Stimulated activated CD8-positive, alpha-beta memory T cell treated with anti-CD3 and anti-CD28 coated beads, Interleukin-12 subunit alpha, Interleukin-12 subunit beta, amount 100 ng/mL, for 4 hours (primary cell): ENCODE data around the gene TNP1.

Source experiments
- DNase-seq: peaks from one replicate; pipeline ENCODE4 v3.0.0-alpha.2; 2020; ENCODE audit warnings: low read depth

Gene TNP1, protein sequence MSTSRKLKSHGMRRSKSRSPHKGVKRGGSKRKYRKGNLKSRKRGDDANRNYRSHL

DNA sequence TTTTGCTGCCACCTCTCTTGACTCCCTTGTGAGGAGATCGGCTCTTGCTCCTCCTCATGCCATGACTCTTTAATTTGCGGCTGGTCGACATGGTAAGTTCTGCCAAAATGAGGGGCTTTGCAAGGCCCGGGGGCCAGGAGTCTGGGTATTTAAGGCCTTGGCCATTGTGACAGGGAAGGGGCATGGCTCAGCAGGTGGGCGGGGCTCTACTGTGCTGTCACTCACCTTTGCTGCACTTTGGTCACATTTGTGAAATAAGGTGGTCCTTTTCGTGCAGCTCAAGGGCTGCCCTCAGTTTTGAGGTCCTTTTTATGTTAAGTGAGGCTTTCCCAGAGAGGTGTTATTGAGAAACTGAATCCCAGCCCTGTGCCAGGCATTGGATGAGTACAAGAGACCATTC lies at the start of gene TNP1:
Gene TNP1 (minus strand): TSS at position 121 of the 400 bp plus-strand sequence. CDS start 30 bp downstream, at position 91.
- no peak for DNase-seq

DNA sequence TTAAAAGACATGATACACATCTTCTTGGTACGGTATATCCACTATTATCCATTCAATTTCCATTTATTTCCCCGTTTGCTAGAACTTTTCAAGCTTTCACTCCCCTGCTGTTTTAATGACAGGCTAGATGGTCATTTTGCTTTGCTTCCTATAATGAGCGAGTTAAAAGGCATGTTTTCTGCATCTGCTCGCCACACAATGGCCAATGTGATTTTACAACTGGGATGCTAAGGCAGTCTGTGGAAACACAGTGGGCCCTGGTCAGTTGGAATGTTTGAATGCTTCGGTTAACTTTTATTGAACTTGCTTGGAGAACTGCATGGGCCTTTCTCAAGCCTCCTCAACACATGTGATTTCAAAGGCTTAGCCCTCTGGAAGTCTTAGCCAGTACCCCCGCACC lies 48.4 kb upstream of the TNP1 start:
- DNase-seq, result no peak

DNA sequence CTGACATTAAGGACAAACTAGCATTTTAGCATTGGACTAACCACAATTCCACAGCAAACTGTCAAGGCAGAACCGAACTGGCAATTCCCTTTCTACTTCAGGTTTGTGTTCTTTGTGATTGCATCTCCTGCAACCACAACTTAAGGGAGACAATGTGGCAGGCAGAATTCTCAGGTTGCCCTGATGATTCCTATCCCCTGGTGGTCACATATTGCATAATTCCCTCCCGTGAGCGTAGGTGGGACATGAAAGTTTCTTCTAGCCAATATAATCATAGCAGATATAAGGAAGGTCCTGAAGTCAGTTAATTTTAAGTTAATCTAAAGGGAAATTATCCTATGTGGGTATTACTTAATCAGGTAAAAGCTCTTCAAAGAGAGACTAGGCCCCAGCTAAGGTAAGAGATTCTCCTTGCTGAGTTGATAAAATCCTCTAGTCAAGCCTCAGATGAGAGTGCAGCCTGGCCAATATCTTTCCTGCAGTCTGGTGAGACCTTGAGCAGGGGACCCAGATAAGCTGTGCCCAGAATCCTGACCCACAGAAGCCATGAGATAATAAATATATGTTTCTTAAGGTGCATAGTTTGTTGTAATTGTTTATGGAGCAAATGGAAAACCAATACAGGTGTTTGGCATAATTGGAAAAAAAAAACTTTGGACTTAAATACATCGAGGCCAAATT lies 45.9 kb upstream of the TNP1 start:
- DNase-seq, result no peak

DNA sequence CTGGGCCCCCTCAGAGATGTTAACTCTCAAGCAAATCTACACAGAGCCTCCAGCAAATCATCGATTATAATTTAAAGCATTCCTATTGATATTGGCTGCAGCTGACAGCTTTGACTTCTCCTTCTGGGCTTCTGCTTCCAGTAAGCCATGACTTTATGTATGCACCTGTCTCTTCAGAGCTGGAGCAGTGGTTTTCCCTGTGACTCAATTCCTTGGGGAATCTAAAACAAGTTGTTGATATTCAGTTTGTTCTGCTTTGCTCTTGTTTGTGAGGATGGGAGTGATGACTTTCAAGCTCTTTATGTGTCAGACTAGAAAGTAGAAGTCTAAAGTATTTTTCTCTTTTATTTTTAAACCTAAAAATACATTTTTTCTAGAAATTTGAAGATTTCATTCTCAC lies 45.1 kb upstream of the TNP1 start:
- no peak for DNase-seq

DNA sequence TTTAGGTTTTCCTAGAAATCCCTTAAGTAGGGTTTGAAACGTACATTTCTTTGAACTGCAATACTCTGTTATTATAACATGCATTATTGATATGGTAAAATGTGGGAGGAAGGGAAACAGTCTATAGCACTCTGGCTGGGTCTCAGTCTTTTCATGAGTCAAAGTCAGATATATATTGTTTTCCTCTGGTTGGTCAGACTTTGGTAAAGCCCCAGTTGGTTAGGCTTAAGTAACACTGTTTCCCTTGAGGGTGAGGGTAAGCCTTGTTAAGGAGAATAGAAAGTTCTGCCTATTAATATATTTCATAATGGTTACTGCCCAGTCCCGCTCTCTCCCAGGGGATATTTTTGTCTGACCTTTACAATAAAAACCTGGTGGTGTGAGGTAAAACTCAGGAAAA lies 44.7 kb upstream of the TNP1 start:
- DNase-seq, result no peak

DNA sequence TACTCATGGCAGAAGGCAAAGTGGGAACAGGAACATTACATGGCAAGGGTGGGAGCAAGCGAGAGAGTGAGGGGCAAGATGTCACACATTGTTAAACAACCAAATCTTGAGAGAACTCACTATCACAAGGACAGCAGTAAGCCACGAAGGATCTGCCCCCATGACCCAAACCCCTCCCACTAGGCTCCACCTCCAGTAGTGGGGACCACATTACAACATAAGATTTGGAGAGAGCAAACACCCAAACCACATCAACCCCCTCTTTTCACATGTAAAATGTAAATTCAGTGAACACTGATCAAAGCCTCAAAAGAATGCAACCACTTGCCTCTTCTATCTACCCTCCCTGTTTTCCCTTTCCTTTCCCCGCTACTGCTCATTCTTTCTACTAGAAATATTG lies 43.6 kb upstream of the TNP1 start:
- DNase-seq, result no peak

DNA sequence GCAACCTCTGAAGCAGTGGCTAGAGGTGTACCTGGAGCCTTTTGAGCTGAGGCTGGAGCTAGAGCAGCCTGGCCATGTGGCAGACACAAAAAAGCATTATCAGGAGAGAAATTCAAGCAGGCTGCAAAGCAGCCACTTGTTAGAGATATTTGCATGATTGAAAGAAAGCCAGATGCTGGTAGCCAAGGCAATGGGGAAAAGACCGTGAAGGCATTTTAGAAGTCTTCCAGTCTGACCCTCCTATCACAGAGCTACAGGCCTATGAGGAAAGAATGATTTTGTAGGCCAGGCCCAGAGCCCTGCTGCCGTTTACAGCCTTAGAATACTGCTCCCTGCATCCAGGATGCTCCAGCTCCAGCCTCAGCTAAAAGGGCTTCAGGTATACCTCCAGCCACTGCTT lies 41.4 kb upstream of the TNP1 start:
- DNase-seq, result no peak

DNA sequence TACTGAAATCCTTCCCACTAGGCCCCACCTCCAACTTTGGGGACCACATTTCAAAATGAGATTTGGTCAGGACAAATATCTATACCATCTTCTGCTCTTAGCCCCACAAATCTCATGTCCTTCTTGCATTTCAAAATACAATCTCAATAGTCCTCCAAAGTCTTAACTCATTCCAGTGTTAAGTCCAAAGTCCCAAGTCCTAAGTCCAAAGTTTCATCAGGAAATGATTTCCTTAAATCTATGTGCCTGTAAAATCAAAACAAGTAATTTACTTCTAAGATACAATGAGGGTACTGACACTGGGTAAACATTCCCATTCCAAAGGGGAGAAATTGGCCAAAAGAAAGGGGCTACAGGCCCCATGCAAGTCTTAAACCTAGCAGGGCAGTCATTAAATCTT lies 40.5 kb upstream of the TNP1 start:
- no peak for DNase-seq

DNA sequence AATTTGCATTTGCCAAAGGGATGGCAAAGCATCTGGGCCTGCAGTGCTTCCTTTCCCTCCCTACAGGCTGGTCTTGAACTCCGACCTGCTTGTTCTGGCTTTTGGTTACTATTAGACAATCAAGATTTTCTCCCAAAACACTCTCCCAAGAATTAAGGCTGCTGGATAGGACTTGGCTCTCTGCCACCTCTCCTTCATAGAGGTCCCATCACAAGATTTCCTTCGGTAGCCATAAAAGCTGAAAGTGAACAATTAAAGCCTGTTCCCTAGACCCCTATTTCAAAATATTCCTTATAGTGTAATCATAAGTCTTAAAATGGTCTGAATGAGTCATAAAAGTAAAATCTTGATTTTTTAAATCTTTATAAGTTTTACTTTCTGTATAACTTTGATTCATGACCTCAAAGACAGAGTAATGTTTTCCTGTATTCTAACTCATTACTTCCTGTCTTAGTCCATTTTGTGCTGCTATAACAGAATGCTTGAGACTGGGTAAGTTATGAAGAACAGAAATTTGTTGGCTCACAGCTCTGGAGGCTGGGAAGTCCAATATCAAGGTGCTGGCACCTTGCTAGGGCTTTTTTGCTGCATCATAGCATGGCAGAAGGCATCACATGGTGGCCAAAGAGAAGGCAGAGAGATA lies 37.8 kb upstream of the TNP1 start:
- DNase-seq, result no peak

DNA sequence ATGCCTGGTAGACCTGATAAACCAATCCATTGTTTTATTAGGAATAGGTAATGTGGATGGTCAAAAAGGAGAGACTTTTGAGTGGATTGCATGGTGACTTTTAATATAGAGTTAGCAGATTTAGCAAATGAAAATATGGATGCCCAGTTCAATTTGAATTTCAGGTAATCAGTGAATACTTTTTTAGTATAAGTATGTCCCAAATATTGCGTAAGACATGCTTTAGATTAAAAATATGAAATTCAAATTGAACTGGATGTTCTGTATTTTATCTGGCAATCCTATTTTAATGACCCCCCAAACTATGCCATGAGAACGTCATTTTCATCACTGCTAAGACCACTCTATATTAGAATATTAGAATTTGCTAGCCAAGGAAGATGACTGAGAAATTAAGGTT lies 30.3 kb upstream of the TNP1 start:
- no peak for DNase-seq

DNA sequence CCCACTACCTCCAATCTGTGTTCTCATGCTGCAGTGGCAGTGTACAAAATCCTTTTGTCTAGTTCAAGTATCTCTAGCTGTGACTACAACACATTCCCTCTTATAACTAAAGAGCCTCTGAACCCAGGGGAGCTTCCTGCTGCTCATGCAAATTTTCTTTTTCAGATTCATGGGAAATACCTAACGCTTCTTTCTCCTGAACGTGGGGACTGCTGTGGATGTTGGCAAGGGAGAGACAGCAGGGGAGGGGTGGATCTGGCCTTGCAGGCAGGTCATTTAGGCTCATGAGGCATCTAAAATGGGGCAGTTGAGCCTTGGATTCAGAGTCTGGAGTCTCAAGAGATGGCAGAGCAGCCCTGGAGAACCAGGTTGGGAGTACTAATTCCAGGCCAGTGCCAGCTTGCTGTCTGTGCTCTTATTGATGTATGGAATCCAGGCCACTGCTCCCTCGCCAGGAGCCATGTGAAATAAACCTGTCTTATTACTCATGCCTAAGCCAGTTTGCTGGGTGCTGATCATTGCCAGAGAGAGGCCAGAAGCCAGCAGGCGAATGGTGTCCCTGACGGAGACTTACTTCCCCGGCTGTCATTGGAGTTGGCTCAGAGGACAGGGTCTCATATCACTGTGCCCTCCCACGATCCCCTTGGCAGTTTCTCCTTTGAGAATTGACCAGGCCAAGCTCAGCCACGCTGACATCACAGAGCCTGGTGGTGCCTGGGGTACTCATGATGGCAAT lies 29.2 kb upstream of the TNP1 start:
- DNase-seq, result no peak

DNA sequence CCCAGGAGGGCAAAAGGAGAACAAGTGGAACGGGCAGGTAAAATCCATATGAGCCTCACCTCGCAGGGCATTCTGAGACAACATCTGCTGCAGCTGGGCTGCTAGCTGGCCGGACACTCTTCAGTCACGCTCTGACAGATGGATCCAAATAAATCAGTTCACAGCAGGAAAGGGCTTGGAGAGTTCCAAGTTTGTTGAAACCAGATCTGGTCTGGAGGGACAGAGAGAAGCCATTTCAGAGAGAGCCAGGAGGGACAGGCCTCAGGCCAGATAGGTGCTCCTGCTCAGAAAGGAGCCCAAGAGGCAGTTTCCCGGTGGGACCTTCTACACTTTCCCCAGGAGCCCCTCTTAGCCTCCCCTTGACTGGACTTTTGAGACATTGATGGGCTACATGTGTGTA lies 28.2 kb upstream of the TNP1 start:
- no peak for DNase-seq

DNA sequence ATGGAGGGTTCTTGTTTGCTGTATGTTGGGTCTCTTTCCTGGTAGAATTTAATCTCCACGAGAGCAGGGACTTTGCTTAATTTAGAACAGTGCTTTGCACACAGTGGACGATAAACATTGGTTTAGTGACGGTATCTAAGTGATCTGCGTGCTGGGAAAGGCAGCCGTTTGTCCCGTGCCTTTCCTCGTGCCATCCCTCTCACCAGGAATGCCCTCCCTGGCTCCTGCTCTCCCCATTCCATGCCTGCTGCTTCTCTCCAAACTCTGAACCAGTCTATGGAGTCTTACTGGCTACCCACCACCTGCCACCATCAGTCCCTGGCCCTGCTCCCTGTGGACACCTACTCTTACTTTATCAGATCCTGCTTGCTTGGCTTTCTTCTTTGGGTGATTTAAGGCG lies 27.3 kb upstream of the TNP1 start:
- DNase-seq, result no peak

DNA sequence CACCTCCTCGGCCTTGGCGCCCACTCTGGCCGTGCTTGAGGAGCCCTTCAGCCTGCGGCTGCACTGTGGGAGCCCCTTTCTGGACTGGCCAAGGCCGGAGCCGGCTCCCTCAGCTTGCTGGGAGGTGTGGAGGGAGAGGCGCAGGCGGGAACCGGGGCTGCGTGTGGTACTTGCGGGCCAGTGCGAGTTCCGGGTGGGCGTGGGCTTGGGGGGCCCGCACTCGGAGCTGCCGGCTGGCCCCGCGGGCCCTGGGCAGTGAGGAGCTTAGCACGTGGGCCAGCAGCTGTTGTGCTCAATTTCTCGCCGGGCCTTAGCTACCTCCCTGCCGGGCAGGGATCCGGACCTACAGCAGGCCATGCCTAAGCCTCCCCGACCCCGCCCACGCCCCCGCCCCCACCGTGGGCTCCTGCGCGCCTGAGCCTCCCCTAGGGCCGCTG lies 25.3 kb upstream of the TNP1 start:
- DNase-seq, result no peak

DNA sequence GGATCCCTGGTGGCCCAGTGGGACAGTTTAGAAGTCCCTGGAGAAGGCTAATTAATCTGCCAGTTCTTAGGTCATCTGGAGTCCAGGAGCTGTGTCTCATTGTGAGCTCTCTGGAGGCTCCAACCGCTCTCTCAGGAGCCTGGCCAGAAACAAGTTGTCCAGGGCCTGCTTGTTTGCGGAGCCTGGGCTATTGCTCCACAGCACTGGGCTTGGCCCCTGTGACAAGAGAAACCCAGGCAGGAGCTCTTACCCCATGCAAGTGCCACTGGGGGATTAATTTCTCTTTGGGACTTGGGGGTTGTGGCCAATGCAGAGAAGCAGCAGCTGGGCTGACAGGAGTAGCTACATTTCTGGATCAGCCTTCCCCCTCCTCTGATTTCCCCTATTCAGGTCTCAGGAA lies 24.5 kb upstream of the TNP1 start:
- DNase-seq, result no peak

DNA sequence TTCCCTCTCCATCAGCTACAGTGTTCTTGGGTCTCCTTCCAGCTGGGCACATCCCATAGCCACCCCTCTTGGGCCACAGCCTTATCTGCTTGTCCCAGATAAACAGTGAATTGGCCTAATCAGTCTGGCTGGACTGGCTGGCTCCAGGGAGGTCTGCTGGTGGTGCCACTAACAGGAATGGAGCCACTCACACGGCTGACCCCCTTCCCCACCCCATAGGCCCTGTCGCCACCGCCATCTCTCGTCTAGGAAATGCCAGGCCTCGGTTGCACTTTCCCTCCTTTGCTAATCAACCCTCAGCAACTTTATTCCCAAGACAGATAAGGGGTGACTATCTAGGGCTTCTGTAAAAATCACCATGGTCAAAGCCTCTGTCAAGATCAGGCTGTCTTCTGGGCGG lies 23.0 kb upstream of the TNP1 start:
- DNase-seq, result no peak

DNA sequence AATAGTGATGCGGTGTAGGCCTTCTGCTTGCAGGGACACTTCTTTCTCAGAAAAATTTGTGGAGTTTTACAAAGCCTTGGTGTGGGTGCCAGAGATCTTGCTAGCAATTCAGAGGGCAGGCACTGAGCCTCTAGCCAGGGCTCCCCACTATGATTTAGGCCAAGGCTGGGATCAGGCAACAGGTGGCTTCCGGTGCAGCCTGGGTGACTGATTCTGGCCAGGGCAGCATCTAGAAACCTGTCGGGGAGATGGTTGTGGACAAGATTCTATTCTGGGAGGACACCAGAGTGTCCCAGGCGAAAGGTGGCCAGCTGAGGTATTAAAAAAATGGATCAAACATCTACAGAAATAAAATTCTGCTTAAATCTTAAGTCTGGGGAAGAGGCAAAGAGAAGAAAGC lies 21.5 kb upstream of the TNP1 start:
- DNase-seq, result no peak

DNA sequence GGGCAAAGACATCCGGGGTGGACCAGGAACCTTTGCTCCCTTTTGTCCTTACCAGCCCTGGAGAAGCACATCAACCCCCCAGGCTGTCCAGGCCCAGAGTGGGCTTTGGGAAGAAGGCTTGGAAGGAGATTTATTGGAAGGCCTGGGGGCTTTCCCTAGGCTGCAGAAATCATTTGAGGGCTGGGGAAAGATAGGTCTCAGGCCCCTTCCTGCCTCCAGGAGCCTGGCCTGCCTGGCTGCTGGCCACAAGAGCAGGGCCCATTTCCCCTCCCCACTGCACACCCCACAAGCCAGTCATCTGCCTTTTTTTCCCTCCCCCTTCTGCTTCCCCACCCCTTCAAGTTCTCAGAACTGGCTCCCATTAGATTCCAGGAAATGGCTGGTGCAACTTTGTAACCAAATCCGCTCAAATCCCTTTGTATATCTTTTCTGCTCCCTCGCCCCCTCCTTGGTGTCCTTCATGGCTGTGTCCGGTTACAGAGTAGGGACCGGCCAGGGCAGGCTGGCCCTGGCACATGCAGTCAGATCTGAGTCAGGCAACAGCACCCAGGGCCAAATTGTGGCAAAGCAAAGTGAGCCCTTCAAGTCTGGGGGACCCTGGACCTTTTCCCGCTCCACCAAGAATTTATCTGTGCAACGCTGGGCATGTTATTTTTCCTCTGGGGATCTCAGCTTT lies 20.8 kb upstream of the TNP1 start:
- DNase-seq, result no peak

DNA sequence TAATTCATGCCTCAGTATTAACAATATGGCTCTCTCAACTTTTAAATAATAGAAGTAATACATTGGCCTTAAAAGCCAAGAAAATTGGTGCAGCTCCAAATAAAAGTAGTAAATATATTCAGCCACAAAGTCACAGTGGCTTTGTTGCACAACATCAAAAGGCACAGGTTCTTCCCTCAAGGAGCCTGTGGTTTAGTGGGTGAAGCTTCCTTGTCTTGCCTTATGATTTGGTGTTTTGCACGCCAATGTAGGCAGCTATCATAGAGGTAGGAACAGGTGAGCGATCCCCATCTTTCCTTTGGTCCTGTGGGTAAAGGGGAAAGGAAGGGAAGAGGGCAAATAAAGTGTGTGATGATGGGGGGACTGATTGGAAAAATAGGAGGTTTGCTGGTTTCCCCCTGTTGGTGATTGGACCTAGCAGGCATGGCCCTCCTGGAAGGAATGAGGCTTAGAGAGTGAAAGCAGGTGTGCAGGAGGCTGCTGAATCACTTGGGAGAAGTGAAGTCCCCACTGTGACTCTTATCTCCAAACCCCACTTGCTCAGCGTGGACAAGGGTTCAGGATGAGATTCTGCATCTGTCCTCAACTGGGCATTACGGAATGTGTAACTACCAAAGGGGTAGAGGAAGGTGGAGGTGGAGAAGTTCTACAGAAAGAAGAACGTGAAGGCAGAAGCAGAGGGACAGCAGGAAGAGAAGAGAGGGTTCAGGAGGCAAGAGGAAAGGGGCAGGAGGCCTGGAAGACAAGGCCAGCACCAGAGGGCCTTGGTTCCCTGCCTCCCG lies 20.1 kb upstream of the TNP1 start:
- DNase-seq, result no peak

DNA sequence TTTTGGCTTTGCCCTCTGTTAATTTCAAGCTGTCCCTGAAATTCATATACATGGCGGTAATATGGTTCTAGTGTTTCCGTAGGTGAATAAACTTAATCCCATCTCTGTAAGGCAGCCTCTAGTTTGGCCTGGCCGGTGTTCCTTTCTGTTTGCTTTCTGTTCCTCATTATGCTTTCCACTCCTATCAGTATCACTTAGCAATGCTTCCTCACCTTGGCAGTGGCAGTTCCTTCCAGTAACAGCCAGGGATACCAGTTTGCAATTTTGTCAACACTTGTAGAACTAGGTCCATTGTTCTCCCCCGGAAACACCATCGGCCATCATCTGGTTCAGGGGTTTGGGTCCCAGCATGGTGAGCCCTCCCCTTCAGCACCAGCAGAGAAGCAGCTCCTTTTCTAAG lies 18.2 kb upstream of the TNP1 start:
- DNase-seq, result no peak

DNA sequence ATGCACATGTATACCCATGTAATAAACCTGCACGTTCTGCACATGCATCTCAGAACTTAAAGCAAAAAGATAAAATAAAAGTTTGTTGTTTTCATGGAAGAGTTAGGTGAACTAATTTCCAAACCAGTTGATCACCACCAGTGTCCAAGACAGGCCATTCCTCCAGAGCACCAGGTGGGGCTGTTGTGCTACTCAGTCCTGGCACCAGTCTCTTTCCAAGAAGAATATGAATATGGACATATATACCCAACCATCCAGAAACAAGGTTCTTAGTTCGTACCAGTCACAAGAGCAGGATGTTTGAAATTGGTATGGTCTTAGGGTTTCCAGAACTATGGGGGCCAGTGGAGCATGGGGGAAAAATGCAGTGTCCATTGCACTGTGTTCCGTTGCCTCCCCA lies 17.2 kb upstream of the TNP1 start:
- no peak for DNase-seq

DNA sequence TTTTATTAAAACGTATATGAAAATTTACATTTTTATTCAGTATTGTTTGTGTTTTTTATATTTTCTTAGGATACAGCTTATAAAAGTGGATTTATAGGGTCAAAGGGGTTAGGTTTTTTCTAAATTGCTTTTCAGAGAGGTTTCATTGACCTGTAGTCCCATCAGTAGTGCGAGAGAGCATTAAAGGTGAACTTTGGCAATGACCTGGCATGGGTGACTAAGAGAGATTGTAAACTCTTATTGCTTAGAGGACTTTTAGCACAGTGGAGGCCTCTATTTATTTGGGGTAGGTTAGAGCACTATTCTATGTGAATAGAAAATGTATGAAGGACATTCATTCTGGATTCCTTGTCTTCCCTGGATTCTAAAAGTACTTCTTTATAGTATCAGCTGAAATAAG lies 16.0 kb upstream of the TNP1 start:
- DNase-seq, result no peak
